SKM-1 (cell line): ENCODE measurements around the gene R3HDM4.
"Not testable (repeated sequence)": the region's sequence is repeated elsewhere in the genome, so short reads cannot be mapped to it uniquely, and the experiment has no call there.

Source experiments
- DNase-seq: peaks from one replicate; lab custom pipeline; 2025; ENCODE audit not compliant: unreplicated experiment; lab: John Stamatoyannopoulos, UW

The R3HDM4 gene

DNA sequence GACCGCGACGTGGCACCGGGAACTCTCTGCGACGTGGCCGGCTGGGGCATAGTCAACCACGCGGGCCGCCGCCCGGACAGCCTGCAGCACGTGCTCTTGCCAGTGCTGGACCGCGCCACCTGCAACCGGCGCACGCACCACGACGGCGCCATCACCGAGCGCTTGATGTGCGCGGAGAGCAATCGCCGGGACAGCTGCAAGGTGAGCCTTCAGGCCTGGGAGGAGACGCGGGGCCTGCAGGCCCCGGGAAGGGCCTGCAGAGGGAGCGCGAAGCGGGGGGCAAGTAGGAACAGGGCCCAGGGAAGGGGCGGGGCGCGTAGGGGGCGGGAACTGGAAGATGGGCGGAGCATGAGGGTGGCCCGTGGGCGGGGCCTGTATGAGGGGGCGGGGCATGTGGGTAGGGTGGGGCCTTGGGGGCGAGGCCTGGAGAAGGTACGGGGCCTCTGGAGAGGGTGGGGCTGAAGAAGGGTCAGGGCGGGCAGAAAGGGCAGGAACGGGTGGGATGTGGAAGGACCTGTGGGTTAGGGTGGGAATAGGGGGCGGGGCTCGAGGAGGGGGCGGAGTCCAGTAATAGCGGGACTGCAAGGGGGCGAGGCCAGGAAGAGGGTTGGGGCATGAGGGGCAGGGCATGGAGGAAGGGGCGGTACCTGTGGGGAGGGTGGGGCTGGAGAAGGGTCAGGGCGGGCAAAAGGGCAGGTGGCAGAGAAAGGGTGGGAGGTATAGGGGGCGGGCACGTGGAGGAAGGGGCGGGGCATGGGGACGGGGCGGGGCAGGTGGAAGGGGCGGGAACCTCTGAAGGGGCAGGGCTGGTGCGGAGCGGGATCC lies 51.1 kb downstream of the R3HDM4 start:
- peak; percentile 54 for DNase-seq

DNA sequence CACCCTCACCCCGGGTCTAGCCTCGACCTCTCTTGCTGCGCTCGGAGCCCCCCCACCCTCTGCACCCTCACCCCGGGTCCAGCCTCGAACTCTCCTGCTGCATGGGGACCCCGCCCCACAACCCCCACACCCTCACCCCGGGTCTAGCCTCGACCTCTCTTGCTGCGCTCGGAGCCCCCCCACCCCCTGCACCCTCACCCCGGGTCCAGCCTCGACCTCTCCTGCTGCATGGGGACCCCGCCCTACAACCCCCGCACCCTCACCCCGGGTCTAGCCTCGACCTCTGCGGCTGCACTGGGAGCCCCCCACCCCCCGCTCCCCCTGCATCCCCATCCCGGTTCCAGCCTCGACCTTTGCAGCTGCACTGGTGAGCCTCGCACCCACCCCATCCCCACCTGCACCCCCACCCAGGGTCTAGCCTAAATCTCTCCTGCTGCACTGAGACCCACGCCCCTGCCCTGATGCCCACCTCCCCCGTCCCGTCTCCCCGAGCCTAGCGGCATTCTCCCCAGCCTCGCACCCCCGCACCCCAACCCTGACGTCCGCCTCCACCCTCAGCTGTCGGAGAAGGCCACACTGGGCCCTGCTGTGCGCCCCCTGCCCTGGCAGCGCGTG lies 51.8 kb downstream of the R3HDM4 start:
- DNase-seq: no peak

DNA sequence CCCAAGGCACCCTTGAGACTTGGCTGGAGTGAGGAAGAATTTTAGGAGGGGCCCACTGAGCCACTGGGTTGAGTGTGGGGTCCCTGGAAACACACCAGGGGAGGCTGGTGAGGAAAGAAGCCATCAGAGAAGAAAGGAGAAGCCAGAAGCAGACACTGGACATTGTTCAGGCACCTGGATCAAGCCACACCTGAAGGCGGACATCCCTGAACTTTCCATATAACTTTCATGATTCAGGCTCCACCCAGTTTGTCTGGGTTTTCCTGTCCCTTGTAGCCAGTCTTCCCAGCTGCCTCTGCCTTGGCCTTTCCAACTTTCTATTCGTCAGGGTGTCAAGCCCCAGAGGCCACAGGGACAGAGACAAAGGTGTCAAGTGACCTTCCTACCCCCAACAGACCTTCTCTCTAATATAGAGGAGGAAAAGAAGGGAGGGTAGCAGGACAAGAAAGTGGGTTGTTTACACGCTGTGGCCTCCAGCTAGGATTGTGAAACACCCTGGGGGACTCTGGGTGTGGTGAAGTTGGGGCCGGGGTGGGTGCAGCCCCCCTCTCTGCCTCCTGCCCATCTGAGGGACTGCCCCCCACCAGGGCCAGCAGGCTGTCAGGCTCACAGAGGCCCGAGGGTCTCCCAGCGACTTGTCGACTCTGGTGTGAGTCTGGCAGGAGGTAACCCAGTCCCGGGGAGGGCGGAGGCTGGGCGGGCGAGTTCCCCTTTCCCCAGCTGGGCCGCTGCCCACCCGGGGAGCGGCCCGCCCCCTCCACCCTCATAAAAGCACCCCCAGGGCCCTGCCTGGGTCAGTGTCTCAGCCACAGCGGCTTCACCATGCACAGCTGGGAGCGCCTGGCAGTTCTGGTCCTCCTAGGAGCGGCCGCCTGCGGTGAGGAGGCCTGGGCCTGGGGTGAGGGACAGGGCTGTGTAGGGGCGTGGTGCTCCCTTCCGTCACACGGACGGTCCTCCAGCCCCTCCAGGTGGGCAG lies 53.9 kb downstream of the R3HDM4 start, which contains the start of gene CFD:
Gene CFD, plus strand, starts transcription at position 797 of the 976 bp plus-strand sequence. Its CDS starts 26 bp downstream, at position 823.
- DNase-seq: no peak

DNA sequence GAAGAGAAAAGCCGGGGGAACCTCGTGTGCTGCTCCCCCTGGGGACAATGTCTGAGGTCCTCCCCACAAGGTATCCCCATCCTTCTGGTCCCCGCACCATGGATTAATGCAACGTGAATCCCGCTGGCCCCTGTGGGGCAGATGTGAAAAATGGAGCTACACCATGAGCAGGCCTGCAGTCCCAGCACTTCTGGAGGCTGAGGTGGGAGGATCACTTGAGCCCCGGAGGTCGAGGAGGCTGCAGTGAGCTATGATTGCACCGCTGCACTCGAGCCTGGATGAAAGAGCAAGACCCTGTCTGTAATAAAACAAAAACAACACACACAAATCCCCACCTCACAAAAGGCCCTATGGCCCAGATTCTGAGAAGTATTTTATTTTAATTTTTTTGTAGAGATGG lies 54.7 kb downstream of the R3HDM4 start:
- no peak for DNase-seq

DNA sequence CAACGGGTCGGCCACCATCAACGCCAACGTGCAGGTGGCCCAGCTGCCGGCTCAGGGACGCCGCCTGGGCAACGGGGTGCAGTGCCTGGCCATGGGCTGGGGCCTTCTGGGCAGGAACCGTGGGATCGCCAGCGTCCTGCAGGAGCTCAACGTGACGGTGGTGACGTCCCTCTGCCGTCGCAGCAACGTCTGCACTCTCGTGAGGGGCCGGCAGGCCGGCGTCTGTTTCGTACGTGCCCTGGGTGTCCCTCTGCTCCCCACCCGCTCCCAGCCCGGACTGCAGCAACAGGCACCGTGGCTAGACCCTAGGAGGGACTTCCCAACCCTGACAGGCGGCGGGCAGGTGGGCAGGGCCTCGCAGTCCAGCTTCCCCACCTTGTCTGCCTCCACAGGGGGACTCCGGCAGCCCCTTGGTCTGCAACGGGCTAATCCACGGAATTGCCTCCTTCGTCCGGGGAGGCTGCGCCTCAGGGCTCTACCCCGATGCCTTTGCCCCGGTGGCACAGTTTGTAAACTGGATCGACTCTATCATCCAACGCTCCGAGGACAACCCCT lies 57.4 kb downstream of the R3HDM4 start:
- DNase-seq: no peak

DNA sequence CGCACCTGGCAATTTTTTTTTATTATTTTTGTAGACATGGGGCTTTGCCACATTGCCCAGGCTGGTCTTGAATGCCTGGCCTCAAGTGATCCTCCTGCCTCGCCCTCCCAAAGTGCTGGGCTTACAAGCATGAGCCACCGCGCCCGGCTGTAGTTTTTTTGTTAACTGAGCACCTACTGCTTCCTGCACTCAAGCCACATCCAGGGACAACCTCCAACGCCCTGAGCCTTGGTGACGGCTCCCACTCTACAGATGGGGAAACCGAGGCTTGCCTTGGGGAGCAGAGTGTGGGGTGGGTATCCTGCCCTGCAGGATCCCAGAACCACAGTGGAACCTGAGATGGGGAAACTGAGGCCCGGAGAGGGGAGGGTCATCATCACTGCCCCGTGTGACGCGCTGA lies 57.9 kb downstream of the R3HDM4 start:
- DNase-seq: no peak

DNA sequence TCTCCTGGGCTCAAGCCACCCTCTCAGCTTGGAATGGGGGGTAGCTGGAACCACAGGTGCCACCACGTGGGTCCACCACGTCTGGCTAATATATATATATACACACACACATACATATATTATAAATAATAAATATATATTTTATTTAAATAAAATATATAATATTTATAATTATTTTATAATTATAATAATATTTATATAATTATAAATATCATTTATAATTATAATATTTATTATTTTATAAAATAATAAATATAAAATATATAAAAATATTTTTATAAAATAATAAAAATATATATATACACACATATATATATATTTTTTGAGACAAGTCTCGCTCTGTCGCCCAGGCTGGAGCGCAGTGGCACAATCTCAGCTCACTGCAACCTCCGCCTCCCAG lies 58.5 kb downstream of the R3HDM4 start:
- DNase-seq: no peak

DNA sequence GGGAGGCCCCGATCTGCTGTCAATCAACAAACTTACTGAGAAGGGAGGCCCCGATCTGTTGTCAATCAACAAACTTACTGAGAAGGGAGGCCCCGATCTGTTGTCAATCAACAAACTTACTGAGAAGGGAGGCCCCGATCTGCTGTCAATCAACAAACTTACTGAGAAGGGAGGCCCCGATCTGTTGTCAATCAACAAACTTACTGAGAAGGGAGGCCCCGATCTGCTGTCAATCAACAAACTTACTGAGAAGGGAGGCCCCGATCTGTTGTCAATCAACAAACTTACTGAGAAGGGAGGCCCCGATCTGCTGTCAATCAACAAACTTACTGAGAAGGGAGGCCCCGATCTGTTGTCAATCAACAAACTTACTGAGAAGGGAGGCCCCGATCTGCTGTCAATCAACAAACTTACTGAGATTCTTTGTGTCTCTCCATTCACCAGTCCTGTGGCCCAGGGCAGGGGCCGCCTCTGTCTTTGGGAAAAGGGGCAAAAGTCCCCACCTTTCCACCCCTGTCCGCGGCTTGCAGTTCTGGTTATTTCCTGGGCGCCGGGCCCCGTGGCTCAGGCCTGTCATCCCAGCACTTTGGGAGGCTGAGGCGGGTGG lies 59.3 kb downstream of the R3HDM4 start:
- not testable (repeated sequence) for DNase-seq

DNA sequence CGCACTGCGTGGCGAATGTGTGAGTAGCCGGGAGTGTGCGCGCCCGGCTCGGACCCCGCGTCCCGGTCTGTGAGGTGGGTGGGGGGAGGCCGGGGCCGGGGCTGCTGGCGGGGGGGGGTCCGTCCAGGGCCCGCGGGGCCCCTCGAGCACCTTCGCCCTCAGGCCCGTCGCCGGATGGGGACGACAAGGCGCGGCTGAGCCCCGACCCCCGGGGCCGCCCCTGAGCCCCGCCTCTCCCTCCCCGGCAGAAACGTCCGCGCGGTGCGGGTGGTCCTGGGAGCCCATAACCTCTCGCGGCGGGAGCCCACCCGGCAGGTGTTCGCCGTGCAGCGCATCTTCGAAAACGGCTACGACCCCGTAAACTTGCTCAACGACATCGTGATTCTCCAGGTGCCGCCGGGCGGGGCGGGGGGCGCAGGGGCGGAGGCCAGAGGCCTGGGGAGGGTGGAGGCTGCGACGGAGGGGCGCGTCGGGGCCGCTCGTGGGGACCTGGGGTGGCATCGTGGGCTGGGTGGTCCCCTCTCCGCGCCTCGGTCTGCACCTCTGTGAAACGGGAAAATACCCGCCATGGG lies 59.9 kb downstream of the R3HDM4 start:
- no peak for DNase-seq

DNA sequence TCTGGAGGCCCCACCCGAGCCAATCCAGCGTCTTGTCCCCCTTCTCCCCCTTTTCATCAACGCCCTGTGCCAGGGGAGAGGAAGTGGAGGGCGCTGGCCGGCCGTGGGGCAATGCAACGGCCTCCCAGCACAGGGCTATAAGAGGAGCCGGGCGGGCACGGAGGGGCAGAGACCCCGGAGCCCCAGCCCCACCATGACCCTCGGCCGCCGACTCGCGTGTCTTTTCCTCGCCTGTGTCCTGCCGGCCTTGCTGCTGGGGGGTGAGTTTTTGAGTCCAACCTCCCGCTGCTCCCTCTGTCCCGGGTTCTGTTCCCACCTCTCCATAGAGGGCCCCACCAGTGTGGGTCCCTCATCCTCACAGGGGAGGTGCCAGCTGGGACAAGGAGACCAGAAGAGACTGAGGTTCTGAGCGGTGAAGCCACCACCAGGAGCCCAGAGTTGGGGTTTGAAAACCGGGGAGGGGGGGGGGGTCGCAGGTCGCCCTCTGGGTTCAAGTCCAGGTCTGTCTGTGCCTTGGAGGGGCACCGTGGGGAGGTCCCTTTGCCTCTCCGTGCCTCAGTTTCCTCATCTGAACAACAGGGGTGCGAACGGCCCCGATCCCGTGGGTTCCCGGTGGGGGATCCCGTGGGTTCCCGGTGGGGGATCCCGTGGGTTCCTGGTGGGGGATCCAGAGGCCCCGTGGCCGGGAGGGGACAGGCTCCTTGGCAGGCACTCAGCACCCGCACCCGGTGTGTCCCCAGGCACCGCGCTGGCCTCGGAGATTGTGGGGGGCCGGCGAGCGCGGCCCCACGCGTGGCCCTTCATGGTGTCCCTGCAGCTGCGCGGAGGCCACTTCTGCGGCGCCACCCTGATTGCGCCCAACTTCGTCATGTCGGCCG lies 60.6 kb downstream of the R3HDM4 start, which contains the start of gene ELANE:
Gene ELANE, plus strand, starts transcription at position 168 of the 878 bp plus-strand sequence. Its CDS starts 26 bp downstream, at position 194.
- DNase-seq: no peak

DNA sequence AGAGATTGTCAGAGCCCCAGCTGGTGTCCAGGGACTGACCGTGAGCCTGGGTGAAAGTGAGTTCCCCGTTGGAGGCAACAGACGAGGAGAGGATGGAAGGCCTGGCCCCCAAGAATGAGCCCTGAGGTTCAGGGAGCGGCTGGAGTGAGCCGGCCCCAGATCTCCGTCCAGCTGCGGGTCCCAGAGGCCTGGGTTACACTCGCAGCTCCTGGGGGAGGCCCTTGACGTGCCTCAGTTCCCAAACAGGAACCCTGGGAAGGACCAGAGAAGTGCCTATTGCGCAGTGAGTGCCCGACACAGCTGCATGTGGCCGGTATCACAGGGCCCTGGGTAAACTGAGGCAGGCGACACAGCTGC lies 62.1 kb downstream of the R3HDM4 start:
- DNase-seq: no peak

DNA sequence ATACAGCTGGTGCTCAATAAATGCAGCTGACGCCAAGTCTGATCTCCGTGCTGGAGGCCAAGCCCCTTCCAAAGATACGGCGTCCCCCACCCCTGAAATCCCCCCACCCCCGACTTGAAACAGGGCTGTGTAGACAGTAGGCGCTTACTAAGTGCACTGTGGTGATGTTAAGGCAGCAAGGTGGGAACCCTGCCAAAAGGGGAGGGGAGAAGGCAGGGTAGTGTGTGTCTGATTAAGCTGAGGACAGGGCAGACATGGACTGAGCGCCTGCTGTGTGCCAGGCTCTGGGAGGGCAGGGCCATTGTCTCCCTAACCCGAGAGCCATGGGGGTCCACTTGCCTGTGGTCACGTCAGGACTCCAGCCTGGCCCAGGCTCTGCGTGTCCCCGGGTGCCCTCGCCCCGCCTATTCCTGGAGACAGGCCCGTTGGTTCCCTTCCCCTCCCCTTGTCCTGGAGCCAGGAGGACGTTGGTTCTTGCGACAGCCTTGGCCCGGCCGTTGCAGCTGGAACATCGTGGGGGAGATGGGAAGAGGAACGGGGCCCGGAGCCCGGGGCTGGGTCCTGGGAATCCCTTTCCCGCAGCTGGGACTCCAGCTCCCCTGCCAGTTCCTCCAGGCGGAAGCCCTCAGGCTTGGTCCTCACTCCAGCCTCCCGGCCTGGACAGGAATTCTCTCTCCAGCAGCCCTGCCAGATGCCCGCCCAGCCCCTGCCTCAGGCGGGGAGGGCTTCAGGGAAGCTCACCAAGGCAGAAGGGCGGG lies 62.6 kb downstream of the R3HDM4 start:
- no peak for DNase-seq

DNA sequence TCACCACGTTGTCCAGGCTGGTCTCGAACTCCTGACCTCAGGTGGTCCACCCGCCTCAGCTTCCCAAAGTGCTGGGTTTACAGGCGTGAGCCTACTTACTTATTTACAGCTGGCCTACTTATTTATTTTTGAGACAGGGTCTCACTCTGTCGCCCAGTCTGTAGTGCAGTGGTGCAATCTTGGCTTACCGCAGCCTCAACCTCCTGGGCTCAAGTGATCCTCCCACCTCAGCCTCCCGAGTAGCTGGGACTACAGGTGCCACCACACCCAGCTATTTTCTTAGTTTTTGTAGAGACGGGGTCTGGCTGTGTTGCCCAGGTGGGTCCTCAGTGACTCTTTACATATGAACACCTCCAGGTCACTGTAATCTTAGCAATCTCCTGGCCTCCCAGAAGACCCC lies 63.8 kb downstream of the R3HDM4 start:
- DNase-seq: not testable (repeated sequence)

DNA sequence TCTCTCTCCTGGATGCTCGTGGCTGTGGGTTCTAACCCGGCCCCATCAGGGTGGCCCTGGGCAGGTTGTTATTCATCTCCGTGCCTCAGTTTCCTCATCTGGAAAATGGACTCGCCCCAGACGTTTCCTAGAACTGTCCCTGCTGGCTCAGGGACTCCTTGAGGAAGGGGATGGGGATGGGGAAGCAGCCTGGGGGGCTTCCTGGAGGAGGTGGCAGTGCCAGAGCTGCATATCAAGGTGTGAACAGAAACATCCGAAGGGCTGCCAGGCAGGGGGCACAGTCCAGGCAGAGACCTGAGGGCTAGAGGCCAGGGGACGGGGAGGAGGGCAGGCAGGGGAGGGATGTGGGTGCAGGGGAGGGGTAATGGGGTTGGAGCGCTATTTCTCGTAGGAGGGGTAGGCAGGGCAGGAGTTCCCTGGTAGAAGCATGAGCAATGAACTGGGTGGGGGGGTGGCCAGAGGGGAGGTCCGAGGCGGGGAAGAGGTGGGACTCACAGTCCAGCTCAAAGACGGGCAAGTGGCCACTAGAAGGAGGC lies 64.6 kb downstream of the R3HDM4 start:
- peak; percentile 70 for DNase-seq
